DMS79 treated with DMSO at 0.1 percent for 48 hours (cell line): ENCODE data around the gene TGFB1.

Experiments
- DNase-seq: peaks from one replicate; lab custom pipeline; 2025; lab: John Stamatoyannopoulos, UW

Gene TGFB1

GRCh38 chr19:41341669-41342490 is 11.8 kb downstream of the TGFB1 start:
- DNase-seq, result no peak

DNA sequence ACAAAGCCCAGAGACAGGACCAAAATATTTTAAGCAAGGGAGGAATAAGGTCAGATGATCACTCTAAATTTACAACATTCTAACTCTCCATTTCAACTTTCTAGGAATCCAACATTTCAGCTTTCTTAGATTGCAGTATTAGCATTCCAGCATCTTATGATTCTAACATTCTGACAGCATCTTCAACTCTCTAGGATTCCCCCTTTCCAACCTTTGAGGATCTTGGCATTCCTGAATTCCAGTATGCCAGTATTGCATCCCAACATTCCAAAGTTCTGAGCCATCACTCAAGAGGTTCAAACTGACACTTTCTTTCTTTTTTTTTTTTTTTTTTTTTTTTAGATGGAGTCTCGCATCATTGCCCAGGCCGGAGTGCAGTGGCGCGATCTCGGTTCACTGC is 13.8 kb downstream of the TGFB1 start:
- DNase-seq, result no peak

GRCh38 chr19:41335467-41335866 is 18.3 kb downstream of the TGFB1 start:
- no peak for DNase-seq

- DNase-seq, result no peak
These were observed 18.9 kb downstream of the TGFB1 start for GRCh38 chr19:41334793-41335192.

DNA sequence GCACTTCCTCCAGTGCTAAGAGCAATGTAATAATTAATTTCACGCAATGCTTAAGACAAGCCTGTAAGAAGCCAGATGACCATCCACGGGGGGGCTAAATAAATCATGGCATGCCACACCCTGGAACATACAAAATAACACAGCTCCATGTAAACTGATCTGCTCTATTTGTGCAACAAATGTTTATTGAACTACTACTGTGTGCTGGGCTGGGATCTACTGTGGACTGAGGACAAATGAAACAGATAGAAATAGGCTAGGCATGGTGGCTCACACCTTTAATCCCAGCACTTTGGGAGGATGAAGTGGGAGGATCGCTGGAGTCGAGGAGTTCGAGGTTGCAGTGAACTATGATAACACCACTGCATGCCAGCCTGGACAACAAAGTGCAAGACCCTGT is 21.3 kb downstream of the TGFB1 start:
- no peak for DNase-seq

- no peak for DNase-seq
These were observed 21.7 kb downstream of the TGFB1 start for GRCh38 chr19:41332000-41332399.

GRCh38 chr19:41330946-41331678 is 22.6 kb downstream of the TGFB1 start:
- DNase-seq, result no peak

DNA sequence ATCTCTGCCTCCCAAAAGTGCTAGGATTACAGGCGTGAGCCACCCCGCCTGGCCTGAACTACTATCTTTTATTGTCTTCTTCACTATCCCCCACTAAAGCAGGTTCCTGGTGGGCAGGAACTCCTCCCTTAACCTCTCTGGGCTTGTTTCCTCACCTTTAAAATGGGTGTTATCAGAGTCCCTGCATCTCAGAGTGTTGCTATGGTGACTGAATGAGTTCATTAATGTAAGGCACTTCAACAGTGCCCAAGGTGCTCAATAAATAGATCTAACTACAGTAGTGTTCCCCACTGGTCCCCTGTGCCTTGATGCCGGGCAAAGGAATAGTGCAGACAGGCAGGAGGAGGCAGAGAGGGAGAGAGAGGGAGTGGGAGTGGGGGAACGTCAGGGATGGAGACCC is 23.2 kb downstream of the TGFB1 start:
- no peak for DNase-seq

GRCh38 chr19:41328842-41329225 is 24.9 kb downstream of the TGFB1 start:
- no peak for DNase-seq

DNA sequence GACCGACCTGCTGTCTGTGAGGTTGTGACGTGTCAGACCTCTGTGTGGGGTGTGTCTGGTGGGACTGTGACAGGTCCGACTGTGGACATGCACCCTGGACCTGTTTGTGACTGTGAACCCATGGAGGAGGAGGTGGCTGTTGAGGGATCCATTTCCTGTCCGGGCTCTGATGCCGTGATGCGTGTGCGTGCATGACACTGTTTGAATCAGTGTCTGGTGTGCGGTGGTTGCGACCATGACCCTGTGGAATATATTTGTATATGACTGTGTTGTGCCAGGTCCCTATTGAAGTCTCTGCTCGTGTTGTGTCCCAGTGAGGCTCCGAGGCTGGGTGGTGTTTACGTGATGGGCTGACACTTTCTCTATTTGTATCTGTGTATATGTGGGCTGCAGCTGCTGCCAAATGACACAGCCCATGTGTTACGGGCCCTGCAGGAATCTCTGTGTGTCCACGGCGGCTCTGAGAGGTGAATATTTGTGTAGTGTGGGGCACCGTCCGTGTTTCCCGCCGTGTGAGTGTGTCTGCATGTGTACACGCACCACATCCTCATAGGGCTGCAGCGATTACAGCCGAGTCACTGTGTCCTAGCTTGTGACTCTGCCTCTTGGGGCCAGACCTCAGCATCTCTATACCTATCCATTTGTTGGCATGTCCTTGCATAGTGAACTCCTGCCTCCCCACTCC is 25.4 kb downstream of the TGFB1 start:
- DNase-seq, result no peak

DNA sequence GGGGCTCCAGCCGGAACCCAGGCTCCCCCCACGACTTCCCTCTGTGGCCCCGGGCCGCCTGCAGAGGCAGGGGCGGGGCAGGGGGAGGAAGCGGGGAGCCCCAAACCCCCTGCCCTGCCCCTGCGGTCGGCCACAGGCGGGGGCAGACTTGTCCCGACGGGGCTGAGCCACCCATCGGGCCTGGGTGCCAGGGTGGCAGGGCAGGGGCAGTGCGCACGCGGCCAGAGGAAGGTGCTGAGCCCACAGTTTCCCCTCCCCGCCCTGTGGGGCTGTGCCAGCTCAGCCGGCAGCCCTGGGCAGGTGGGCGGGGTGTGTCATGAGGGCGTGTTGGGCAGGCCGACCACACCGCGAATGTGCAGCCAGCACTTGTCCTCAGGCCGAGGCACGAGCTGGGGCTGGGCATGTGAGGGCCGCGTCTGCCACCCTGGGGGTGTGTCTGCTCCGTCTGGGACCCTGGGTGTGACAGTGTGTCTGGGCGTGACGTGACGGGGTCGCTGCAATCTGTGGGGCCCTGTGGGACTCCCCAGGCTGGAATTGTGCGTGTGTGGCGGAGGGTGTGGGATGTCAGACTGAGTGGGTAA is 26.1 kb downstream of the TGFB1 start:
- no peak for DNase-seq

- DNase-seq, result no peak
These were observed 26.6 kb downstream of the TGFB1 start for GRCh38 chr19:41327076-41327575.

DNA sequence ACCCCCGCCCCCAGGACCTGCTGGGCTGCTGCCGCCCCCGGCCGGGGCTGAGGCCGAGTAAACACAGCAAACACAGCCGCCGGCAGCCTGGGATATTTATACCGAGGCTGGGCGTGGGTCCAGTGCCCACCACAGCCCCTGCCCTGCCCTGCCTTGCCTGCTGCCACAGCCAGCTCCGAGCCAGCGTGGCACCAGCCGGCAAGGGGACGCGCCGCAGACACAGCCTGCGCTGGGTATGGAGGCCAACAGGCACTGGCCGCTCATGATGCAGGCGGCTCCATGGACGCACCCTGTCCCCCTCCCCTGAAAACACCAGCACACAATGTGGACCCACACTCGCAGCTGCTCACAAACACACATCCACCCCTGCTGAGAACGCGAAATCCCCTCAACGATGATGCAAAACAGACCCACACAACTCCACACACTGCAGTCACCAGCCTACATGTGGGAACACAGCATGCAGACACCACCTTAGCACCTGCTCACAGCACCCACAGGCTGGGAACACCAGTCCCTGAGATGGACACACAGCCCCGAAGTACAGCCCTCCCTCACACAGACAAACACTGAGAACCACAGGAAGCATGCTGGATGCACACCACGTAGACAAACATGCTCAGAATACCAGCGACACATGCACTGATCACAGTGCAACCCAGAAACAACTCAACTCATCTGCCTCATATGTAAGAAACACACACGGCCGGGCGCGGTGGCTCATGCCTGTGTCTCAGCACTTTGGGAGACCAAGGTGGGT is 27.6 kb downstream of the TGFB1 start:
- DNase-seq, result no peak

- no peak for DNase-seq
These were observed 28.1 kb downstream of the TGFB1 start for GRCh38 chr19:41325640-41325946.

GRCh38 chr19:41324921-41325639 is 28.6 kb downstream of the TGFB1 start:
- DNase-seq, result no peak

DNA sequence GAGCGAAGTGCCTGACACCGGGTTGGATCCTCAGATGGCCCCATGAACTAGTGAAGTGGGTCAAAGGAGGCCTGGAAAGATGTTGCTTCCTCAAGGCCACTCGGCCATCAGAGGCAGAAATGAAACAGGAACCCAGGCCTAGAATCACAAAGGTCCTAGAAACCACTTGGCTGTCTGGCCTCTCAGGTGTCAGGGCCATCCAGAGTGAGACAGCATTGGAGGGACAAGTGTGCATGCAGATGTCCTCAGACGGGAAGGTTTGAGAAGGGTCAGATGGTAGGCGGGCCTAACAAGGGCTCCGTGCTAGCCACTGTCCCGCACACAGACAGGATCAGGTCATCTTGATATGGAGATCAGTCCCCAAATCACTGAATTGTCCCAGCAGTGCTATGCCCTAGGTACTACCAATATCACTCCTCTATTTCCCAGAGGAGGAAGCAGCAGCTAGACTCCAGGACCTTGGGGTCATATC is 29.5 kb downstream of the TGFB1 start:
- no peak for DNase-seq

DNA sequence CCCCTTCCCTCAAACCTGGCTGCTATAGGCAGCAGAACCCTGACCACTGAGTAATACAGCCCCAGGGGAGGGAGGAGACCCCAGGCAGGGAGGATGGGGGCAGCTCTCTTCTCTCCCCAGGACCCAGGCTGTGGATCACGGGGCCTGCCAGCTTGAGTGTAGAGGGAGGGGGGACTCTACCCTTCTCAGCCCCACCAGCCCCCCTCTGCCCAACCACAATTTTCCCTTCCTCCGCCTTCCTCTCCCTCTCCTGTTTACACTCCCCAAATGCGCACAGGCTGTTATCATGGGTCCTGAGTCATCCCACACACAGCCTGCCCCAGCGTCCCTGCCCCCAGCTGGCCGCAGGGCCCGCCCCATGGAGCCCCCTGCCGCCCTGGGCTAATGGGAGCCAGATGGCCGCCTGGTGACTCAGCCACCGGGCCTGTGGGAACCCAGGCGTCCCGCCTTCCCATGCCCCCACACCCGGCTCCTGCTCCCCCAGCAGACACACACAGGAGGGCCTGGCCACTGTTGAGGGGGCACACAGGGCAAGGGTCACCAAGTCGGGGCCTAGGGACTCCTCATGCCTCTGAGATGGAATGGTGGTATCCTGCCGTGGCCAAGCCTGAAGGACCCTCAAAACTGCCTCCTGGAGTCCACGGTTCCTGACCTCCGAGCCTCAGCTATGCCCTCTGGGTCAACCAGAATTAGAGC is 30.1 kb downstream of the TGFB1 start:
- no peak for DNase-seq

DNA sequence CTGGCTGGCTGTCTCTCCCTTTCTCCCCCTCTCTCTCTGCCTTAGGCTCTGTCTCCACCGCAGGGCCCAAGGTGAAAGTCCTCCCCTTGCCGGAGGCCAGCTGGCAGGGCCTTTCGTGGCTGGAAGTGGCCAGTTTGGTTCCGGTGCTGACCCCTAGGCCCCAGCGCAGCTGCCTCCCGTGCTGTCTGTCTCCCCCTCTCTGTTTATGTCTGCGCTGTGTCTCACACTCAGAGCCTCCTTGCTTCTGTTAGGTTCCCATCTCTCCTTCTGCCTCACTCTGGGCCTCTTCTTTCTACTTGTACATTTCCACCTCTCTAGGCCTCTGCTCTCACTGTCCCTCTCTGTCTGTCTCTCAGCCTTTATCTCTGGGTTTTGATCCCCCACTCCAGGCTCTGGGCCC is 30.7 kb downstream of the TGFB1 start:
- no peak for DNase-seq

DNA sequence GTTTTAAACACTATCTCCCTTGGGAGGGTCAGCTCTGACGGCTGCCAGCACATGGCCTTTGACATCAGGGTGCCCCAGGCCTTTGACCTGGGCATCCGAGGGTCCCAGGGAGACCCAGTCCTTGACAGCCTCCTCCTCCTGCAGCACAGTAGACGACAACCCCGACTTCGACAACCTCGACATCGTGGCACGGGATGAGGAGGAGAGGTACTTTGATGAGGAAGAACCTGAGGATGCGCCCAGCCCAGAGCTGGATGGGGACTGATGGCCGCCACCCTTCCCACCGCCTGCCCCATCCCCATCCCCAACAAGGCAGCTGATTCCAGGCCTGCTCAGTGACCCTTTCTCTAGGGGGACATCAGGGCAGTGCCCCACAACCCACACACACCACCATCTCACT is 31.3 kb downstream of the TGFB1 start:
- DNase-seq, result no peak

DNA sequence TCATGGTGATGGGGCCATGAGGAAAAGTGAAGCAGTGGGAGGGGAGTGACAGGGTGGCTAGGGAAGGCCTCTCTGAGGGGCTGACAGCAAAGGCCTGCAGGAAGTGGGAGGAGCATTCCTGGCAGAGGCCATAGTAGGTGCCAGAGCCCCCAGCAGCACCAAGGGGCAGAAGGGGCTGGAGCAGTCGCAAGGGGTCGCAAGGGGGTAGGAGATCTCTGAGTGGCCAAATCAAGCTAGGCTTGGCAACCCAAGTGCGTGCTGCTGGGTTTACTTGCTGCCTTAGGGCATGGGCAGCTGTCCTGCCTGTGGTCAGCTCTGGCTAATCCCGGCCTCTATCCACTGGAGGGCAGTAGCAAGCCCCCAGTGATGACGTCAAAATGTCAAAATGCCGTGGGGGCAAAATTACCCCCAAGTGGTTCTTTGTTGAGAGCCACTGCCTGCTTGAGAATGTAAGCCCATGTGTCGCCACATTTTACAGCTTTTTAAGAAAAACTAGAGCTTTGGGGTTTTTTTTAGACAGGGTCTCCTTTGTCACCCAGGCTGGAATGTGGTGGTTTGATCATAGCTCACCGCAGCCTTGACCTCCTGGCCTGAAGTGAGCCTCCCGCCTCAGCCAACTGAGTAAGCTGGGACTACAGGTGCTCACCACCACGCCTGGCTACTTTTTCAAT is 32.0 kb downstream of the TGFB1 start:
- DNase-seq, result no peak
